ENCODE results near the gene SYT11. TPM values are rescaled to one million over a fixed set of nuclear protein-coding genes. Genes with fewer than 3 reads are reported as not detected.
A peak's percentile ranks its signal among the peaks of the same experiment; 100 is the strongest.

Gene SYT11
- total and polyA plus RNA-seq, 2 of the 8 experiments (the other 6 are each of a cell fraction or from before 2014, with no cell fraction given): 7.2 to 9.6 TPM

DNA sequence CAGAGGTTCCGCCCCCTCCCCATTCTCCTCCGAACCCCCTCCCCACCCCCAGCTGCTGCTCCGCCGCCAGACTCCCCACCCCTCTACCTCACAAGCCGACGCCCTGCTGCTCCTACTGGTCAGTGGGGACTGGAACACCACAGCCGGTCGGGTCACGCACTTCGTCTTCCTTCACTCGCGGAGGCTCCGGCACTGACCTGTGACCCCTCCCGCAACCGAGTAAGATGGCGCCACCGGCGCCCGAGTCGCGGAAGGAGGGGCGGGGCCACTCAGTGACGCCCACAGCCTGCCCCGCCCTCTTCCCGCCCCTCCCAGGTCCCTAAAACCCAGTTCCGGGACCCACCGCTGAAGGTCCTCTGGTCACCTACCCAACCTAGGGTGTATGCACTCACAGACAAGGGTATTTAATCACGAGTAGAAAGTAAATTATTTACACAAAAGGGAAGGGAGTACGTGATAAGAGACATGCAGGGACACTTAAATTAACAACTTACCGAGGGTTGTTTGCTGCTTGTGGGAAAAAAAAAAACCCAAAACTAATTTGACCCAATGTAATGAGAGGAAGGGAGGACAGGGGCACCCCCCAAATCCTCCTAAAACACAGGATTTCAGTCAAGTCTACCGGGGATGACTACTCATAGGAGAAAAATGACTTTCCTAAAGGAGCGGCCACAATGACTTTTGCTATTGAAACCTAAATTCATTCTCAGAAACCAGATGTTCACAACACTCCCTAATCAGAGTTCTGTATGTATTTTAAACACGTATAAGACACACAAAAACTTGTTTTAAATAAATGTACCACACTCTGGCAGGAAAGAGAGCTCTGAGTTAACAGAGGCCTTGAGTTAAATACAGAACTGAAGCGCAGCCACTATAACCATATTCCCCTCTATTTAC is 52.0 kb downstream of the SYT11 start, which contains the start of gene RIT1:
Gene RIT1 (minus strand): TSS at position 194 of the 900 bp plus-strand sequence. CDS start 588 bp downstream, outside the sequence.
- Histone ChIP-seq H3K79me2 (ENCODE audit: control insufficient read depth in 1 of 2, insufficient read depth in 2 of 2, low read length in 2 of 2) (peaks cover 0 to 11% of the 10 kb centered on the region in 2 experiments; a peak in 1 of 4 replicates), H2BK20ac (ENCODE audit: low read length) (no peak within 1 kb of the TSS), H3K36me3 (ENCODE audit: control insufficient read depth in 2 of 4, insufficient read depth in 4 of 4, low read length in 3 of 4) (peaks cover 18 to 64% (median 37%) of the 10 kb centered on the region in 4 experiments), H4K5ac (ENCODE audit: insufficient read length, low read depth, low read length) (peak within 1 kb of the TSS; percentile 89), H4K91ac (replicated peaks; ENCODE audit: insufficient read length, low read length) (peak within 1 kb of the TSS; percentile 76), H3K23ac (ENCODE audit: insufficient read length) (no peak within 1 kb of the TSS), H2AK5ac (ENCODE audit: low read depth, low read length) (no peak within 1 kb of the TSS), H3K79me1 (ENCODE audit: low read depth, low read length) (no peaks in the 10 kb centered on the region; the same call in 1 of the 2 replicates), H3K27ac (ENCODE audit: low read depth, low read length) (peak within 1 kb of the TSS; percentile 59; the same call in 1 of the 2 replicates), H3K4ac (replicated peaks; ENCODE audit: insufficient read length, low read depth, low read length) (no peak within 1 kb of the TSS), H2BK12ac (ENCODE audit: low read depth, low read length) (no peak within 1 kb of the TSS), H2BK15ac (ENCODE audit: low read length) (no peak within 1 kb of the TSS), H2AFZ (ENCODE audit: low read length) (no peak within 1 kb of the TSS), H3K14ac (ENCODE audit: insufficient read length) (no peak within 1 kb of the TSS), H3K4me2 (ENCODE audit: insufficient read depth in 1 of 2, low read depth in 2 of 2, low read length in 2 of 2) (peak within 1 kb of the TSS; percentile 70 to 96), H3K56ac (replicated peaks; ENCODE audit: insufficient read length, low read depth, low read length) (no peak within 1 kb of the TSS), H4K20me1 (replicated peaks in 1 of 2; ENCODE audit: control insufficient read depth in 1 of 2, insufficient read depth in 2 of 2, low read length in 2 of 2) (peaks cover 0 to 3% of the 10 kb centered on the region in 2 experiments), H3K9me3 (ENCODE audit: insufficient read depth in 2 of 2, low read depth in 1 of 2, low read length in 1 of 2) (no peaks in the 10 kb centered on the region), H4K8ac (ENCODE audit: extremely low read depth, insufficient read depth, low read length) (peak within 1 kb of the TSS; percentile 88; the same call in 1 of the 2 replicates), H3K4me3 (ENCODE audit: extremely low read depth in 1 of 4, insufficient read depth in 2 of 4, low read depth in 3 of 4, low read length in 4 of 4) (peak within 1 kb of the TSS; percentile 68 to 87 (median 74)), H3K18ac (ENCODE audit: extremely low read depth, low read length) (no peak within 1 kb of the TSS; the same call in 1 of the 2 replicates), H2BK5ac (ENCODE audit: low read depth, low read length) (peak within 1 kb of the TSS; percentile 89; the same call in 1 of the 2 replicates), H3K9ac (replicated peaks in 1 of 4; ENCODE audit: extremely low read depth in 1 of 4, low read depth in 3 of 4, low read length in 3 of 4) (peak within 1 kb of the TSS; percentile 22 to 59 (median 44)), H3K23me2 (ENCODE audit: low read depth, low read length) (peaks cover 3% of the 10 kb centered on the region; the same call in 1 of the 2 replicates), H3K27me3 (replicated peaks in 1 of 4; ENCODE audit: control insufficient read depth in 3 of 4, extremely low read depth in 1 of 4, insufficient read depth in 3 of 4, low read length in 3 of 4) (no peaks in the 10 kb centered on the region), H3K4me1 (replicated peaks in 1 of 4; ENCODE audit: control insufficient read depth in 3 of 4, insufficient read depth in 4 of 4, low read length in 3 of 4) (peaks cover 0 to 3% (median 1%) of the 10 kb centered on the region in 4 experiments; a peak in 2 of 7 replicates), H2BK120ac (replicated peaks; ENCODE audit: low read depth, low read length) (no peak within 1 kb of the TSS)
- CTCF ChIA-PET (ENCODE audit: partially characterized antibody): interaction anchor here (1.1 kb wide), 1 partner anchor 56 kb away, joined by 3 read pairs; no protein-coding TSS in a partner anchor
- 13% methylated on average over 25 of the region's 34 CpGs; no CpG with 5 or more reads in 1 of the 2 experiments for WGBS, 2 experiments (ENCODE audit: extremely low coverage in 1 of 2, insufficient coverage in 1 of 2, insufficient read length in 1 of 2, insufficient replicate concordance in 2 of 2, low coverage in 1 of 2, low lambda C conversion rate in 2 of 2, missing lambda C conversion rate in 1 of 2)
- DNase-seq (ENCODE audit: low read depth in 1 of 2, low spot score in 2 of 2): peak; percentile 62 to 89
- POLR2A ChIA-PET (ENCODE audit: partially characterized antibody): interaction anchor here (0.7 to 6.6 kb wide), 17 partner anchors 12 to 370 kb away, joined by 3 to 60 read pairs (median 4); partner anchors contain the start of genes KHDC4 and SYT11
- no peak for FAIRE-seq
- TF ChIP-seq TAF7 (optimal IDR thresholded peaks at IDR 0.05; ENCODE audit: borderline replicate concordance, low read depth, low read length) (peak; percentile 39), CHD2 (IDR thresholded peaks at IDR 0.05; ENCODE audit: low read length) (0 out of 2 replicates have a peak, but pooled peaks have one; percentile 9), PHF8 (conservative IDR thresholded peaks at IDR 0.05; ENCODE audit: low read depth, low read length) (peak; percentile 70), CREB1 (IDR thresholded peaks at IDR 0.05) (peak; percentile 48; the same call in 1 of the 2 replicates), RXRA (IDR thresholded peaks at IDR 0.05; ENCODE audit: insufficient read depth, low read depth, low read length) (no peak)
